ENCODE measurements around the gene MUTYH. TPM values are rescaled to one million over a fixed set of nuclear protein-coding genes. Genes with fewer than 3 reads are reported as not detected.

MUTYH gene
- total RNA-seq, 2 experiments from 2014 or later: 52.6 to 70.1 TPM

DNA sequence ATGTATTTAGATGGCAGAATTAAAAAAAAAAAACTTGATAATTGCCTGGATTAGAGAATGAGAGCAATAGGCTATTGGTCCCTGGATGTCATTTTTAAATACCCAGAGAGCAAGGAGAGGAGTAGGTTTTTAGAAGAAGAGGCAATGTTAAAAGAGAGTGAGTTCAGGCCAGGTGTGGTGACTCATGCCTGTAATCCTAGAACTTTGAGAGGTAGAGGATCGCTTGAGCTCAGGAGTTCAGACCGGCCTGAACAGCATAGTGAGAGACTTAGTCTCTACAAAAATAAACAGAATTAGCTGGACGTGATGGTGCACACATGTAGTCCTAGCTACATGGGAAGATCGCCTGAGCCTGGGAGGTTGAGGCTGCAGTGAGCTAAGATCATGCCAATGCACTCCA, 15.9 kb upstream of the MUTYH start:
- no peaks in the 10 kb centered on the region for H3K9me3 ChIP-seq (ENCODE audit: low read length)
- TF ChIP-seq, protein P1, sequence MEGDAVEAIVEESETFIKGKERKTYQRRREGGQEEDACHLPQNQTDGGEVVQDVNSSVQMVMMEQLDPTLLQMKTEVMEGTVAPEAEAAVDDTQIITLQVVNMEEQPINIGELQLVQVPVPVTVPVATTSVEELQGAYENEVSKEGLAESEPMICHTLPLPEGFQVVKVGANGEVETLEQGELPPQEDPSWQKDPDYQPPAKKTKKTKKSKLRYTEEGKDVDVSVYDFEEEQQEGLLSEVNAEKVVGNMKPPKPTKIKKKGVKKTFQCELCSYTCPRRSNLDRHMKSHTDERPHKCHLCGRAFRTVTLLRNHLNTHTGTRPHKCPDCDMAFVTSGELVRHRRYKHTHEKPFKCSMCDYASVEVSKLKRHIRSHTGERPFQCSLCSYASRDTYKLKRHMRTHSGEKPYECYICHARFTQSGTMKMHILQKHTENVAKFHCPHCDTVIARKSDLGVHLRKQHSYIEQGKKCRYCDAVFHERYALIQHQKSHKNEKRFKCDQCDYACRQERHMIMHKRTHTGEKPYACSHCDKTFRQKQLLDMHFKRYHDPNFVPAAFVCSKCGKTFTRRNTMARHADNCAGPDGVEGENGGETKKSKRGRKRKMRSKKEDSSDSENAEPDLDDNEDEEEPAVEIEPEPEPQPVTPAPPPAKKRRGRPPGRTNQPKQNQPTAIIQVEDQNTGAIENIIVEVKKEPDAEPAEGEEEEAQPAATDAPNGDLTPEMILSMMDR (conservative IDR thresholded peaks at IDR 0.05; ENCODE audit: low read length): no peak
- peaks cover 15% of the 10 kb centered on the region for H3K4me1 ChIP-seq (ENCODE audit: insufficient read depth, low read length, poor library complexity, severe bottlenecking)
- no peaks in the 10 kb centered on the region for H4K20me1 ChIP-seq (ENCODE audit: insufficient read depth, low read length)
- H3K36me3 ChIP-seq (ENCODE audit: insufficient read depth, low read length): no peaks in the 10 kb centered on the region
- intact Hi-C loops (cut with micrococcal nuclease; ENCODE audit: unreplicated experiment): no loop called here
- H3K4me2 ChIP-seq (ENCODE audit: low read length): peak overlapping the region; percentile 12; the same call in 1 of the 2 replicates
- H3K79me2 ChIP-seq (ENCODE audit: insufficient read depth, low read depth, low read length): no peaks in the 10 kb centered on the region
- no peak overlapping the region for H3K4me3 ChIP-seq (ENCODE audit: low read depth, low read length, poor library complexity, severe bottlenecking)
- H3K9me2 ChIP-seq (ENCODE audit: insufficient read depth, low read length): no peaks in the 10 kb centered on the region
- no peak for DNase-seq (ENCODE audit: low spot score)
- H2AFZ ChIP-seq (ENCODE audit: low read length): peak overlapping the region; percentile 25; the same call in 1 of the 2 replicates
- H3K27ac ChIP-seq (ENCODE audit: low read depth, low read length, poor library complexity, severe bottlenecking): no peak overlapping the region
- BruUV-seq (replicated peaks): no TSS peak
- POLR2A ChIA-PET: interaction anchor here (0.6 to 2.6 kb wide), 3 partner anchors 16 to 223 kb away, joined by 3 to 7 read pairs (median 3); partner anchors contain the start of genes MUTYH and TOE1
- CTCF ChIA-PET (ENCODE audit: unreplicated experiment): interaction anchor here (0.6 to 0.9 kb wide), 3 partner anchors 10 to 136 kb away, joined by 3 to 5 read pairs (median 3); no protein-coding TSS in a partner anchor

DNA sequence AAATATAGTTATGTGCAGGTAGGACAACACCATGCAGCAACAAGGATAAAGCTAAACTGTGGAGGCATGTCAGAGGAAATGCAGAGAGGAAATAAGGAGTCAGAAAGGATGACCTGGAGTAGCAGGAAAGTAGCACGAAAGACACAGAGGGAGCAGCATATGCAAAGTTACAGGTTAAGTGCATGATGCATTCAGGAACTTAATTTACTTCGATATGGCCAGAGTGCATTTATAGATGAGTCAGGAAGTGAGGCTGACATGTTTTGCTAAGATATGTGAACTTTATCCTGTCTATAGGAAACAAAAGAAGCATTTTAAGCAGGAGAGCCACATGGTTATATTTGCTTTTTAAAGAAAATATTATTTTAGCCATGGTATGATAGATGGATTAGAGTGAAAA, 15.4 kb upstream of the MUTYH start:
- POLR2A ChIA-PET: interaction anchor here (0.5 to 2.6 kb wide), 5 partner anchors 15 to 475 kb away, joined by 3 to 7 read pairs (median 4); partner anchors contain the start of genes MUTYH, TESK2 and TOE1
- no TSS peak for BruUV-seq (replicated peaks)

DNA sequence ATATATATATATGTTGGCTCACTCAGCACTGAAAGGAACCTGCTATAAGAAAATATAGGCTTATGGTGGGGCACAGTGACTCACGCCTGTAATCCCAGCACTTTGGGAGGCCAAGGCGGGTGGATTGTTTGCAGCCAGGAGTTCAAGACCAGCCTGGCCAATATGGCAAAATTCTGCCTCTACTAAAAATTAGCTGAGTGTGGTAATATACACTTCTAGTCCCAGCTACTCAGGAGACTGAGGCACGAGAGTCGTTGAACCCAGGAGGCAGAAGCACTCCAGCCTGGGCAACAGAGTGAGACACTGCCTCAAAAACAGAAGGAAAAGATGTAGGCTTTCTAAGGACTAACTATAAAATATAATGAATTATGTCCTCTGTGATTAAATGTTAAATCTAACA, 14.6 kb upstream of the MUTYH start:
- Histone ChIP-seq H3K4me2 (ENCODE audit: low read length) (no peak overlapping the region), H3K4me1 (ENCODE audit: insufficient read depth, low read length, poor library complexity, severe bottlenecking) (peaks cover 12% of the 10 kb centered on the region), H2AFZ (ENCODE audit: low read length) (no peak overlapping the region), H3K79me2 (ENCODE audit: insufficient read depth, low read depth, low read length) (no peaks in the 10 kb centered on the region), H3K4me3 (ENCODE audit: low read depth, low read length, poor library complexity, severe bottlenecking) (no peak overlapping the region), H4K20me1 (ENCODE audit: insufficient read depth, low read length) (no peaks in the 10 kb centered on the region), H3K9me3 (ENCODE audit: low read length) (no peaks in the 10 kb centered on the region), H3K36me3 (ENCODE audit: insufficient read depth, low read length) (no peaks in the 10 kb centered on the region), H3K9me2 (ENCODE audit: insufficient read depth, low read length) (no peaks in the 10 kb centered on the region), H3K27ac (ENCODE audit: low read depth, low read length, poor library complexity, severe bottlenecking) (no peak overlapping the region)
- BruUV-seq (replicated peaks): no TSS peak
- CTCF ChIA-PET (ENCODE audit: unreplicated experiment): no interaction called here
- POLR2A ChIA-PET: interaction anchor here (0.5 to 2.6 kb wide), 4 partner anchors 15 to 475 kb away, joined by 4 to 7 read pairs (median 4); partner anchors contain the start of genes MUTYH, TESK2 and TOE1
- intact Hi-C loops (cut with micrococcal nuclease; ENCODE audit: unreplicated experiment): no loop called here
- TF ChIP-seq EZH2phosphoT487 (IDR thresholded peaks at IDR 0.05; ENCODE audit: borderline replicate concordance, low read depth, low read length): no peak
- TF ChIP-seq, protein P1 (conservative IDR thresholded peaks at IDR 0.05; ENCODE audit: low read length): no peak
- no peak for DNase-seq (ENCODE audit: low spot score)

More for the DNA sequence above, 15.4 kb upstream of the MUTYH start:
- peaks cover 15% of the 10 kb centered on the region for H3K4me1 ChIP-seq (ENCODE audit: insufficient read depth, low read length, poor library complexity, severe bottlenecking)
- no peaks in the 10 kb centered on the region for H3K9me2 ChIP-seq (ENCODE audit: insufficient read depth, low read length)
- no peak overlapping the region for H3K4me3 ChIP-seq (ENCODE audit: low read depth, low read length, poor library complexity, severe bottlenecking)
- no peak for TF ChIP-seq EZH2phosphoT487 (IDR thresholded peaks at IDR 0.05; ENCODE audit: borderline replicate concordance, low read depth, low read length)
- TF ChIP-seq, protein P1 (conservative IDR thresholded peaks at IDR 0.05; ENCODE audit: low read length): no peak
- intact Hi-C loops (cut with micrococcal nuclease; ENCODE audit: unreplicated experiment): no loop called here
- no peaks in the 10 kb centered on the region for H3K36me3 ChIP-seq (ENCODE audit: insufficient read depth, low read length)
- no peak for DNase-seq (ENCODE audit: low spot score)
- H2AFZ ChIP-seq (ENCODE audit: low read length): peak overlapping the region; percentile 25; the same call in 1 of the 2 replicates
- H3K9me3 ChIP-seq (ENCODE audit: low read length): no peaks in the 10 kb centered on the region
- CTCF ChIA-PET (ENCODE audit: unreplicated experiment): no interaction called here
- no peak overlapping the region for H3K27ac ChIP-seq (ENCODE audit: low read depth, low read length, poor library complexity, severe bottlenecking)
- no peaks in the 10 kb centered on the region for H4K20me1 ChIP-seq (ENCODE audit: insufficient read depth, low read length)
- H3K79me2 ChIP-seq (ENCODE audit: insufficient read depth, low read depth, low read length): no peaks in the 10 kb centered on the region
- H3K4me2 ChIP-seq (ENCODE audit: low read length): peak overlapping the region; percentile 12; the same call in 1 of the 2 replicates
